Vagina (tissue), 2 donors: Measurements from ENCODE around the gene RYR3.

ENCODE experiments used
- CTCF ChIP-seq, 3 experiments: fragments of 450-650 bp in 2 of 3; fragments of 200-600 bp in 1 of 3; sonication (generic) in 1 of 3; IDR thresholded peaks; one replicate each; pipeline ENCODE4 v1.5.1; 2017 to 2019; ENCODE audit warnings: antibody characterized with exemption in 3 of 3, mild to moderate bottlenecking in 2 of 3, moderate library complexity in 2 of 3
- POLR2A ChIP-seq, 2 donors: fragments of 450-650 bp; IDR thresholded peaks; one replicate each; pipeline ENCODE4 v1.6.1; 2017; ENCODE audit warnings: antibody characterized with exemption in 2 of 2, mild to moderate bottlenecking in 2 of 2, moderate library complexity in 2 of 2
- POLR2AphosphoS5 ChIP-seq, 2 donors: sonication (generic); formaldehyde crosslinking; IDR thresholded peaks; one replicate each; pipeline ENCODE4 v1.9.0; 2017; ENCODE audit warnings: antibody characterized with exemption in 2 of 2, mild to moderate bottlenecking in 2 of 2, low read depth in 1 of 2; ENCODE audit not compliant: insufficient read depth in 1 of 2

GRCh38 chr15:33794453-33794852, 483.7 kb downstream of the RYR3 start:
- TF ChIP-seq POLR2A (IDR thresholded peaks at IDR 0.05) (no peak), CTCF (IDR thresholded peaks at IDR 0.05) (no peak), POLR2AphosphoS5 (IDR thresholded peaks at IDR 0.05; ENCODE audit: insufficient read depth in 1 of 2, low read depth in 1 of 2) (no peak)
